ENCODE data around the gene RADIL.

- TF ChIP-seq EZH2 (IDR thresholded peaks at IDR 0.05) (no peak), POLR2AphosphoS5 (IDR thresholded peaks at IDR 0.05; ENCODE audit: borderline replicate concordance, low read depth, low read length) (no peak), FOXP2 (optimal IDR thresholded peaks at IDR 0.05; ENCODE audit: control extremely low read depth, extremely low read length, insufficient read depth) (no peak)
These were observed 28.6 kb downstream of the RADIL start for GRCh38 chr7:4854916-4855315.

Measured in SK-N-MC (cell line).